Measurements from ENCODE around the gene XYLT1. TPM values are rescaled to one million over a fixed set of nuclear protein-coding genes. Genes with fewer than 3 reads are reported as not detected.

XYLT1 gene
- total RNA-seq, 2 experiments from 2014 or later: 7.3 to 8.9 TPM

DNA sequence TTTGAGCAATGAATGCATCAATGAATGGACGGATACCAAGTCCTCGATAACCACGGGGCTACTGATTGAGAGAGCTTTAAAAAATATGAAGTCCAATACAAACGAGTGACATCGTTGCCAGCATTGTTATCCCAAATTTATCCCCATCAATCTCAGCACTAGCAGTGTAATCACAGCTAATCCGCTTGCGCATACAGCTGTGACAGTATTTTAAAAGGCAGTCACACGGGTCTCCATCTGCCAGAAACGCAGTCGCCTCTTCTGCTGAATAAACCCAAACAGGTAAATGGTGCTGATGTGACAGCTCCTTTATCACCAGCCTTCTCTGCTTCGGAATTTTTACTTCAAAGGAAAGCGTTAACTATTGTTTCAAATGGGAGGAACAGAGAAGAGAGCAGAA is 311.1 kb downstream of the XYLT1 start:
- no peak overlapping the region for H3K4me3 Mint-ChIP-seq
- POLR2A ChIA-PET: no interaction called here
- DNase-seq (no peak), ATAC-seq (no peak)
- H3K27ac Mint-ChIP-seq: no peak overlapping the region
- intact Hi-C loops (cut with micrococcal nuclease): no loop called here
- H3K27me3 Mint-ChIP-seq: no peaks in the 10 kb centered on the region
- H3K4me1 Mint-ChIP-seq (ENCODE audit: low read depth): no peaks in the 10 kb centered on the region
- H3K9me3 Mint-ChIP-seq: no peaks in the 10 kb centered on the region
- TF ChIP-seq, protein P1, sequence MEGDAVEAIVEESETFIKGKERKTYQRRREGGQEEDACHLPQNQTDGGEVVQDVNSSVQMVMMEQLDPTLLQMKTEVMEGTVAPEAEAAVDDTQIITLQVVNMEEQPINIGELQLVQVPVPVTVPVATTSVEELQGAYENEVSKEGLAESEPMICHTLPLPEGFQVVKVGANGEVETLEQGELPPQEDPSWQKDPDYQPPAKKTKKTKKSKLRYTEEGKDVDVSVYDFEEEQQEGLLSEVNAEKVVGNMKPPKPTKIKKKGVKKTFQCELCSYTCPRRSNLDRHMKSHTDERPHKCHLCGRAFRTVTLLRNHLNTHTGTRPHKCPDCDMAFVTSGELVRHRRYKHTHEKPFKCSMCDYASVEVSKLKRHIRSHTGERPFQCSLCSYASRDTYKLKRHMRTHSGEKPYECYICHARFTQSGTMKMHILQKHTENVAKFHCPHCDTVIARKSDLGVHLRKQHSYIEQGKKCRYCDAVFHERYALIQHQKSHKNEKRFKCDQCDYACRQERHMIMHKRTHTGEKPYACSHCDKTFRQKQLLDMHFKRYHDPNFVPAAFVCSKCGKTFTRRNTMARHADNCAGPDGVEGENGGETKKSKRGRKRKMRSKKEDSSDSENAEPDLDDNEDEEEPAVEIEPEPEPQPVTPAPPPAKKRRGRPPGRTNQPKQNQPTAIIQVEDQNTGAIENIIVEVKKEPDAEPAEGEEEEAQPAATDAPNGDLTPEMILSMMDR (IDR thresholded peaks at IDR 0.05): no peak
- CTCF ChIA-PET: no interaction called here
- peaks cover 3% of the 10 kb centered on the region for H3K36me3 Mint-ChIP-seq (ENCODE audit: low read depth)

GRCh38 chr16:17155936-17156335 is 314.8 kb downstream of the XYLT1 start:
- H3K4me1 Mint-ChIP-seq (ENCODE audit: low read depth): no peaks in the 10 kb centered on the region
- no peaks in the 10 kb centered on the region for H3K9me3 Mint-ChIP-seq
- ATAC-seq (no peak), DNase-seq (no peak)
- intact Hi-C loops (cut with micrococcal nuclease): no loop called here
- CTCF ChIA-PET: interaction anchor here (0.6 to 0.9 kb wide), 2 partner anchors 39 to 294 kb away, joined by 3 read pairs; no protein-coding TSS in a partner anchor
- no peaks in the 10 kb centered on the region for H3K27me3 Mint-ChIP-seq
- H3K36me3 Mint-ChIP-seq (ENCODE audit: low read depth): peaks cover 3% of the 10 kb centered on the region
- no peak overlapping the region for H3K4me3 Mint-ChIP-seq
- TF ChIP-seq, protein P1 (IDR thresholded peaks at IDR 0.05): no peak
- POLR2A ChIA-PET: interaction anchor here (1.0 kb wide), 1 partner anchor 9 kb away, joined by 3 read pairs; no protein-coding TSS in a partner anchor
- H3K27ac Mint-ChIP-seq: no peak overlapping the region

DNA sequence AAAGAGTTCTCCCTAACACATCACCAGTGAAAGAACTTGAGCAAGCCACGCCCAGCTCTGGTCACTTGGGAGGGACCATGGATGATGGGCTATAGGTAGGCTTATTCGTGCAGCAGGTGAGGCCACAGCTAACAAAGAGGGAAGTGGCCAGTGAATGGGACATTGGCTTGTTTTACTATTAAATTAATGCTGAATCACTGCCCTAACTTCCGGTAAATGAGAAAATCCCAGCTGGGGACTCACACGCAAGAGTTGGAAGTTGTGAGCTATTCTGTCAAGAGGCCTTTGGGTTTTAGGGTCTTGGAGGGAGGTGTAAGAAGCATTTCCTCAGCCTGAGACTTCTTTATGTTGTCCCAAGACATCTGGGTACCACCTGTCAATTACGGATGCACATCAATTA is 315.3 kb downstream of the XYLT1 start:
- intact Hi-C loops (cut with micrococcal nuclease): no loop called here
- DNase-seq (no peak), ATAC-seq (no peak)
- Mint-ChIP-seq H3K4me1 (ENCODE audit: low read depth) (no peaks in the 10 kb centered on the region), H3K27me3 (no peaks in the 10 kb centered on the region), H3K9me3 (no peaks in the 10 kb centered on the region), H3K4me3 (no peak overlapping the region), H3K27ac (no peak overlapping the region), H3K36me3 (ENCODE audit: low read depth) (peaks cover 3% of the 10 kb centered on the region)
- TF ChIP-seq, protein P1 (IDR thresholded peaks at IDR 0.05): no peak
- CTCF ChIA-PET: interaction anchor here (0.9 kb wide), 1 partner anchor 294 kb away, joined by 3 read pairs; no protein-coding TSS in a partner anchor
- POLR2A ChIA-PET: interaction anchor here (1.0 kb wide), 1 partner anchor 9 kb away, joined by 3 read pairs; no protein-coding TSS in a partner anchor

GRCh38 chr16:17154981-17155380 is 315.8 kb downstream of the XYLT1 start:
- no peak for DNase-seq
- POLR2A ChIA-PET: no interaction called here
- H3K4me1 Mint-ChIP-seq (ENCODE audit: low read depth): no peaks in the 10 kb centered on the region

DNA sequence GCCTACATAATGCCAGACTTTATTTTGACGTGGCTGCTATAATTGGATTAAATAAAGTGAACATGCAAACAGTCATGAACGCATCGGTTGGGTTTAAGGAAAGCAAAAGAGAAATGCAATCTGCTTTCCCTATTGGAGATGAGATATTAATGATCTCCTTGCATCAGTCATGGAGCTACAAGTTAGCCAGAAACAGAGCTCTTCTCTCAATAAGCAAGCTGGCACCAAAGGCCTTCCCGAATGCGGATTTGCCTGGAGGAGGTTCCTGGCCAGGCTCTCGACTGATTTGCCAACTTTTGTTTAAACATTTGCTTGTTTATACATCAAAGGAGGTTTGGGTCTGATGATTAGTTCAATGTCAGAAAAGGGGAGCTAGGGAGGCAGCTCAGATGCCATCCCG is 318.4 kb downstream of the XYLT1 start:
- no peak overlapping the region for H3K4me3 Mint-ChIP-seq
- no peak overlapping the region for H3K27ac Mint-ChIP-seq
- TF ChIP-seq, protein P1 (IDR thresholded peaks at IDR 0.05): no peak
- no peaks in the 10 kb centered on the region for H3K4me1 Mint-ChIP-seq (ENCODE audit: low read depth)
- ATAC-seq (no peak), DNase-seq (no peak)
- POLR2A ChIA-PET: no interaction called here
- no peaks in the 10 kb centered on the region for H3K27me3 Mint-ChIP-seq
- H3K9me3 Mint-ChIP-seq: no peaks in the 10 kb centered on the region
- intact Hi-C loops (cut with micrococcal nuclease): no loop called here
- no peaks in the 10 kb centered on the region for H3K36me3 Mint-ChIP-seq (ENCODE audit: low read depth)
- CTCF ChIA-PET: no interaction called here

More at GRCh38 chr16:17154981-17155380, 315.8 kb downstream of the XYLT1 start:
- Mint-ChIP-seq H3K27ac (no peak overlapping the region), H3K36me3 (ENCODE audit: low read depth) (peaks cover 3% of the 10 kb centered on the region), H3K4me3 (no peak overlapping the region), H3K9me3 (no peaks in the 10 kb centered on the region), H3K27me3 (no peaks in the 10 kb centered on the region)
- intact Hi-C loops (cut with micrococcal nuclease): no loop called here
- no peak for ATAC-seq
- CTCF ChIA-PET: interaction anchor here (0.9 kb wide), 1 partner anchor 293 kb away, joined by 3 read pairs; no protein-coding TSS in a partner anchor
- TF ChIP-seq, protein P1 (IDR thresholded peaks at IDR 0.05): no peak

All from activated CD8-positive, alpha-beta T cell treated with anti-CD3 and anti-CD28 coated beads for 36 hours (primary cell).